ENCODE results near the gene APBB2. TPM values are rescaled to one million over a fixed set of nuclear protein-coding genes. Genes with fewer than 3 reads are reported as not detected.
A peak's percentile ranks its signal among the peaks of the same experiment; 100 is the strongest.

APBB2 gene
- total and polyA plus RNA-seq, 10 of the 15 experiments (the other 5 are each of a cell fraction or from before 2014, with no cell fraction given) = 2.7 to 24.6 (median 19.0) TPM

- TF ChIP-seq YBX1 (IDR thresholded peaks at IDR 0.05) = no peak
- 0 out of 4 replicates have a peak, but pooled peaks of 1 of the 2 experiments have one; percentile 3 for TF ChIP-seq SRF (IDR thresholded peaks at IDR 0.05; ENCODE audit: low read depth in 2 of 2, low read length in 2 of 2)
- TF ChIP-seq CREM (IDR thresholded peaks at IDR 0.05; ENCODE audit: low read depth) = no peak
- no peak for TF ChIP-seq NRF1 (conservative IDR thresholded peaks at IDR 0.05; ENCODE audit: low read depth, low read length)
- TF ChIP-seq POLR2AphosphoS5 (IDR thresholded peaks at IDR 0.05; ENCODE audit: low read length) = no peak
- BruUV-seq (replicated peaks) = no TSS peak
- in situ Hi-C loops (cut with MboI) (loop anchor here (25.0 kb wide), 1 partner anchor 1827 kb away; the partner anchor contains the start of gene RFC1), intact Hi-C loops (cut with micrococcal nuclease; ENCODE audit: unreplicated experiment) (no loop called here)
- Histone ChIP-seq H2AFZ (ENCODE audit: control insufficient read depth, low read depth, low read length) (peak overlapping the region; percentile 40), H3K9ac (ENCODE audit: control insufficient read depth, insufficient read depth, low read length) (no peak overlapping the region), H3K27me3 (replicated peaks in 1 of 2; ENCODE audit: control insufficient read depth in 2 of 2, insufficient read depth in 2 of 2, low read length in 1 of 2) (no peaks in the 10 kb centered on the region), H3K4me1 (ENCODE audit: control insufficient read depth, insufficient read depth, low read length) (peaks cover 26% of the 10 kb centered on the region), H3K9me3 (replicated peaks; ENCODE audit: control insufficient read depth, insufficient read depth, low read length) (no peaks in the 10 kb centered on the region; the same call in none of the 3 replicates), H3K79me2 (ENCODE audit: control insufficient read depth, insufficient read depth, low read length) (peaks cover 65% of the 10 kb centered on the region), H3K36me3 (ENCODE audit: control insufficient read depth in 2 of 2, insufficient read depth in 2 of 2, low read length in 1 of 2) (no peaks in the 10 kb centered on the region), H3K27ac (ENCODE audit: control insufficient read depth, insufficient read depth) (peak overlapping the region; percentile 22), H3K4me3 (0 out of 2 replicates have a peak overlapping the region, but pooled peaks have one; percentile 17), H3K4me2 (ENCODE audit: control insufficient read depth, insufficient read depth) (peak overlapping the region; percentile 74), H4K20me1 (ENCODE audit: control insufficient read depth, insufficient read depth) (no peaks in the 10 kb centered on the region)
- ATAC-seq = peak; percentile 42
- CTCF ChIA-PET = interaction anchor here (0.6 to 6.5 kb wide), 8 partner anchors 9 to 261 kb away, joined by 3 to 50 read pairs (median 3); no protein-coding TSS in a partner anchor
- RAD21 ChIA-PET (ENCODE audit: unreplicated experiment) = interaction anchor here (0.7 to 6.6 kb wide), 3 partner anchors 8 to 16 kb away, joined by 4 to 68 read pairs (median 5); no protein-coding TSS in a partner anchor
- no peak for FAIRE-seq
- no peak for DNase-seq (ENCODE audit: low read depth, low spot score)
- SMC1A ChIA-PET (ENCODE audit: uncharacterized antibody, unreplicated experiment) = interaction anchor here (0.8 to 3.2 kb wide), 8 partner anchors 8 to 40 kb away, joined by 3 to 14 read pairs (median 6); no protein-coding TSS in a partner anchor
- POLR2A ChIA-PET = interaction anchor here (0.6 to 2.7 kb wide), 3 partner anchors 10 to 195 kb away, joined by 3 to 11 read pairs (median 5); no protein-coding TSS in a partner anchor
- WGBS (ENCODE audit: insufficient coverage, insufficient replicate concordance, low lambda C conversion rate, missing lambda C conversion rate) = 10% methylated on average over 2 of the region's 2 CpGs
Measured at GRCh38 chr4:41189666-41190065, 24.7 kb downstream of the APBB2 start.

- POLR2A ChIA-PET = interaction anchor here (0.6 to 2.7 kb wide), 3 partner anchors 9 to 16 kb away, joined by 3 to 11 read pairs (median 4); no protein-coding TSS in a partner anchor
- H3K4me1 ChIP-seq (ENCODE audit: control insufficient read depth, insufficient read depth, low read length) = peaks cover 26% of the 10 kb centered on the region
- H3K4me2 ChIP-seq (ENCODE audit: control insufficient read depth, insufficient read depth) = peak overlapping the region; percentile 74
- WGBS (ENCODE audit: insufficient coverage, insufficient replicate concordance, low lambda C conversion rate, missing lambda C conversion rate) = 1% methylated on average over 2 of the region's 2 CpGs
- FAIRE-seq (peak; percentile 18), ATAC-seq (peak; percentile 78), DNase-seq (ENCODE audit: low read depth, low spot score) (peak; percentile 40)
- RAD21 ChIA-PET (ENCODE audit: unreplicated experiment) = interaction anchor here (0.7 to 6.6 kb wide), 3 partner anchors 9 to 15 kb away, joined by 4 to 68 read pairs (median 5); no protein-coding TSS in a partner anchor
- no peak overlapping the region for H3K9ac ChIP-seq (ENCODE audit: control insufficient read depth, insufficient read depth, low read length)
- no peaks in the 10 kb centered on the region; the same call in none of the 3 replicates for H3K9me3 ChIP-seq (replicated peaks; ENCODE audit: control insufficient read depth, insufficient read depth, low read length)
- H4K20me1 ChIP-seq (ENCODE audit: control insufficient read depth, insufficient read depth) = no peaks in the 10 kb centered on the region
- H3K4me3 ChIP-seq = 0 out of 2 replicates have a peak overlapping the region, but pooled peaks have one; percentile 17
- H3K79me2 ChIP-seq (ENCODE audit: control insufficient read depth, insufficient read depth, low read length) = peaks cover 71% of the 10 kb centered on the region
- CTCF ChIA-PET = interaction anchor here (0.6 to 6.5 kb wide), 6 partner anchors 8 to 211 kb away, joined by 3 to 50 read pairs (median 5); no protein-coding TSS in a partner anchor
- no TSS peak for BruUV-seq (replicated peaks)
- intact Hi-C loops (cut with micrococcal nuclease; ENCODE audit: unreplicated experiment) = no loop called here
- H3K27ac ChIP-seq (ENCODE audit: control insufficient read depth, insufficient read depth) = peak overlapping the region; percentile 27
- no peaks in the 10 kb centered on the region for H3K36me3 ChIP-seq (ENCODE audit: control insufficient read depth in 2 of 2, insufficient read depth in 2 of 2, low read length in 1 of 2)
- no peaks in the 10 kb centered on the region for H3K27me3 ChIP-seq (replicated peaks in 1 of 2; ENCODE audit: control insufficient read depth in 2 of 2, insufficient read depth in 2 of 2, low read length in 1 of 2)
- in situ Hi-C loops (cut with MboI) = loop anchor here (25.0 kb wide), 1 partner anchor 1827 kb away; the partner anchor contains the start of gene RFC1
- peak overlapping the region; percentile 40; the same call in 1 of the 2 replicates for H2AFZ ChIP-seq (ENCODE audit: control insufficient read depth, low read depth, low read length)
- SMC1A ChIA-PET (ENCODE audit: uncharacterized antibody, unreplicated experiment) = interaction anchor here (0.8 to 3.2 kb wide), 10 partner anchors 8 to 213 kb away, joined by 3 to 14 read pairs (median 6); no protein-coding TSS in a partner anchor
- TF ChIP-seq CREB1 (IDR thresholded peaks at IDR 0.05; ENCODE audit: low read depth) (peak; percentile 41; the same call in 1 of the 2 replicates), JUND (IDR thresholded peaks at IDR 0.05; ENCODE audit: low read depth, low read length) (0 out of 2 replicates have a peak, but pooled peaks have one; percentile 44), TAF1 (IDR thresholded peaks at IDR 0.05; ENCODE audit: borderline replicate concordance, low read depth, low read length) (no peak), IKZF2 (IDR thresholded peaks at IDR 0.05) (peak; percentile 62 to 69), NFYB (IDR thresholded peaks at IDR 0.05; ENCODE audit: insufficient read depth, low read depth, low read length) (no peak), ETV6 (conservative IDR thresholded peaks at IDR 0.05 in 1 of 2, IDR thresholded peaks at IDR 0.05 in 1 of 2; ENCODE audit: borderline replicate concordance in 1 of 2, low read depth in 1 of 2) (peak in 1 of 2 experiments; percentile 44; a peak in 1 of 4 replicates), EP300 (IDR thresholded peaks at IDR 0.05; ENCODE audit: borderline replicate concordance in 1 of 2, control insufficient read depth in 1 of 2, low read depth in 2 of 2, low read length in 2 of 2) (peak in 1 of 2 experiments; percentile 68; a peak in 1 of 4 replicates), FOXM1 (IDR thresholded peaks at IDR 0.05; ENCODE audit: low read depth, low read length) (peak; percentile 50; the same call in 1 of the 2 replicates)
Measured at GRCh38 chr4:41189076-41189475, 25.3 kb downstream of the APBB2 start.
